Activated CD4-positive, alpha-beta memory T cell treated with anti-CD3 and anti-CD28 coated beads for 36 hours (primary cell): ENCODE measurements around the gene ANAPC16. TPM values are rescaled to one million over a fixed set of nuclear protein-coding genes. Genes with fewer than 3 reads are reported as not detected.
"Not testable (repeated sequence)": the region's sequence is repeated elsewhere in the genome, so short reads cannot be mapped to it uniquely, and the experiment has no call there.

Experiments used
- CTCF ChIA-PET: fragments of 350-600 bp; sonication (Branson Sonifier 250); formaldehyde crosslinking; loops from one replicate; lab custom pipeline; 2021; ENCODE audit warnings: antibody characterized with exemption, inconsistent platforms; lab: Charles Lee
- POLR2A ChIA-PET: fragments of 350-600 bp; sonication (Branson Sonifier 250); formaldehyde crosslinking; loops from one replicate; lab custom pipeline; 2021; ENCODE audit warnings: antibody characterized with exemption; lab: Charles Lee
- DNase-seq: peaks from one replicate; pipeline ENCODE4 v3.0.0-alpha.2; 2020
- H3K27ac Mint-ChIP-seq: one replicate; pipeline ENCODE4 v1.8.0; 2021; ENCODE audit warnings: mixed read lengths
- H3K27me3 Mint-ChIP-seq: one replicate; pipeline ENCODE4 v1.8.0; 2021; ENCODE audit warnings: mixed read lengths
- H3K36me3 Mint-ChIP-seq: one replicate; pipeline ENCODE4 v1.8.0; 2021; ENCODE audit warnings: mixed read lengths
- H3K4me1 Mint-ChIP-seq: one replicate; pipeline ENCODE4 v1.8.0; 2021; ENCODE audit warnings: low read depth, mixed read lengths
- H3K4me3 Mint-ChIP-seq: one replicate; pipeline ENCODE4 v1.8.0; 2021; ENCODE audit warnings: mild to moderate bottlenecking, mixed read lengths
- H3K9me3 Mint-ChIP-seq: one replicate; pipeline ENCODE4 v1.8.0; 2021; ENCODE audit warnings: mixed read lengths
- intact Hi-C: fragments of 100-400 bp; cut with micrococcal nuclease; formaldehyde crosslinking; loops from one replicate; pipeline ENCODE4 v1.15.1; 2023
- total RNA-seq, 2 experiments: library from RNA; stranded (reverse); gene quantifications; one replicate each; pipeline ENCODE4 v1.2.3, GENCODE V29; 2021

The ANAPC16 gene
- total RNA-seq, 2 experiments from 2014 or later, result 119 to 122 TPM

GRCh38 chr10:72218325-72218724 is 2.5 kb downstream of the ANAPC16 start:
- H3K27me3 Mint-ChIP-seq, result no peaks in the 10 kb centered on the region

GRCh38 chr10:72218726-72219125 is 2.9 kb downstream of the ANAPC16 start:
- Mint-ChIP-seq H3K4me1 (peaks cover 60% of the 10 kb centered on the region), H3K9me3 (no peaks in the 10 kb centered on the region), H3K27ac (peak overlapping the region; percentile 90), H3K36me3 (peaks cover 28% of the 10 kb centered on the region), H3K27me3 (no peaks in the 10 kb centered on the region), H3K4me3 (peak overlapping the region; percentile 65)
- CTCF ChIA-PET, result interaction anchor here (0.6 to 1.9 kb wide), 13 partner anchors 42 to 170 kb away, joined by 3 to 10 read pairs (median 4); partner anchors contain the start of gene DDIT4
- POLR2A ChIA-PET, result interaction anchor here (0.8 to 4.9 kb wide), 8 partner anchors 42 to 130 kb away, joined by 3 to 31 read pairs (median 5); partner anchors contain the start of genes DDIT4 and SPOCK2
- intact Hi-C loops, result loop anchor here (1.0 to 2.0 kb wide), 5 partner anchors 30 to 116 kb away; no protein-coding TSS in a partner anchor
- DNase-seq, result no peak

More at GRCh38 chr10:72218325-72218724, 2.5 kb downstream of the ANAPC16 start:
- H3K27ac Mint-ChIP-seq, result peak overlapping the region; percentile 90
- peaks cover 56% of the 10 kb centered on the region for H3K4me1 Mint-ChIP-seq
- H3K36me3 Mint-ChIP-seq, result peaks cover 25% of the 10 kb centered on the region
- ChIA-PET CTCF (interaction anchor here (0.6 to 1.9 kb wide), 13 partner anchors 43 to 170 kb away, joined by 3 to 10 read pairs (median 4); partner anchors contain the start of gene DDIT4), POLR2A (interaction anchor here (0.8 to 4.9 kb wide), 8 partner anchors 43 to 130 kb away, joined by 3 to 31 read pairs (median 5); partner anchors contain the start of genes DDIT4 and SPOCK2)
- H3K9me3 Mint-ChIP-seq, result no peaks in the 10 kb centered on the region
- intact Hi-C loops, result loop anchor here (1.0 to 2.0 kb wide), 5 partner anchors 30 to 116 kb away; no protein-coding TSS in a partner anchor
- peak overlapping the region; percentile 65 for H3K4me3 Mint-ChIP-seq
- no peak for DNase-seq

GRCh38 chr10:72219235-72219814 is 3.5 kb downstream of the ANAPC16 start:
- no peak for DNase-seq
- CTCF ChIA-PET, result interaction anchor here (0.7 to 1.9 kb wide), 14 partner anchors 42 to 171 kb away, joined by 3 to 10 read pairs (median 4); partner anchors contain the start of gene DDIT4
- Mint-ChIP-seq H3K36me3 (peaks cover 30% of the 10 kb centered on the region), H3K4me1 (peaks cover 61% of the 10 kb centered on the region), H3K4me3 (peak overlapping the region; percentile 65), H3K27ac (peak overlapping the region; percentile 90), H3K9me3 (no peaks in the 10 kb centered on the region), H3K27me3 (no peaks in the 10 kb centered on the region)
- POLR2A ChIA-PET, result interaction anchor here (0.8 to 4.9 kb wide), 7 partner anchors 42 to 116 kb away, joined by 3 to 31 read pairs (median 5); partner anchors contain the start of gene DDIT4
- intact Hi-C loops, result loop anchor here (2.0 kb wide), 3 partner anchors 29 to 115 kb away; no protein-coding TSS in a partner anchor

- Mint-ChIP-seq H3K4me1 (peaks cover 55% of the 10 kb centered on the region), H3K27ac (peak overlapping the region; percentile 29), H3K9me3 (no peaks in the 10 kb centered on the region), H3K27me3 (no peaks in the 10 kb centered on the region), H3K4me3 (no peak overlapping the region), H3K36me3 (peaks cover 35% of the 10 kb centered on the region)
- intact Hi-C loops, result no loop called here
- no peak for DNase-seq
- POLR2A ChIA-PET, result interaction anchor here (0.6 kb wide), 1 partner anchor 144 kb away, joined by 4 read pairs; no protein-coding TSS in a partner anchor
- CTCF ChIA-PET, result interaction anchor here (0.6 to 7.2 kb wide), 5 partner anchors 52 to 172 kb away, joined by 3 to 87 read pairs (median 37); no protein-coding TSS in a partner anchor
Observed at GRCh38 chr10:72220637-72221036, 4.8 kb downstream of the ANAPC16 start.

- Mint-ChIP-seq H3K9me3 (no peaks in the 10 kb centered on the region), H3K4me1 (peaks cover 56% of the 10 kb centered on the region), H3K4me3 (no peak overlapping the region), H3K27ac (no peak overlapping the region), H3K27me3 (no peaks in the 10 kb centered on the region), H3K36me3 (peaks cover 35% of the 10 kb centered on the region)
- intact Hi-C loops, result no loop called here
- DNase-seq, result no peak
- CTCF ChIA-PET, result interaction anchor here (0.6 to 7.2 kb wide), 8 partner anchors 17 to 325 kb away, joined by 3 to 87 read pairs (median 6); no protein-coding TSS in a partner anchor
- POLR2A ChIA-PET, result interaction anchor here (0.6 to 1.4 kb wide), 2 partner anchors 54 to 145 kb away, joined by 4 read pairs; no protein-coding TSS in a partner anchor
Observed at GRCh38 chr10:72221278-72221677, 5.5 kb downstream of the ANAPC16 start.

GRCh38 chr10:72223743-72224101 is 7.9 kb downstream of the ANAPC16 start:
- CTCF ChIA-PET, result interaction anchor here (0.6 to 7.2 kb wide), 15 partner anchors 9 to 175 kb away, joined by 3 to 87 read pairs (median 3); no protein-coding TSS in a partner anchor
- POLR2A ChIA-PET, result interaction anchor here (0.9 to 1.3 kb wide), 3 partner anchors 24 to 134 kb away, joined by 3 to 6 read pairs (median 3); no protein-coding TSS in a partner anchor
- no peaks in the 10 kb centered on the region for H3K9me3 Mint-ChIP-seq
- peak overlapping the region; percentile 89 for H3K27ac Mint-ChIP-seq
- intact Hi-C loops, result loop anchor here (1.0 to 2.0 kb wide), 3 partner anchors 97 to 327 kb away; no protein-coding TSS in a partner anchor
- H3K4me3 Mint-ChIP-seq, result no peak overlapping the region
- H3K36me3 Mint-ChIP-seq, result peaks cover 29% of the 10 kb centered on the region
- peak; percentile 41 for DNase-seq
- H3K27me3 Mint-ChIP-seq, result no peaks in the 10 kb centered on the region
- peaks cover 56% of the 10 kb centered on the region for H3K4me1 Mint-ChIP-seq

- peak overlapping the region; percentile 89 for H3K27ac Mint-ChIP-seq
- peaks cover 53% of the 10 kb centered on the region for H3K4me1 Mint-ChIP-seq
- intact Hi-C loops, H3K27me3 Mint-ChIP-seq, H3K4me3 Mint-ChIP-seq, DNase-seq, H3K9me3 Mint-ChIP-seq: not testable (repeated sequence)
- POLR2A ChIA-PET, result interaction anchor here (0.9 to 1.3 kb wide), 3 partner anchors 24 to 135 kb away, joined by 3 to 6 read pairs (median 3); no protein-coding TSS in a partner anchor
- H3K36me3 Mint-ChIP-seq, result peaks cover 28% of the 10 kb centered on the region
- CTCF ChIA-PET, result interaction anchor here (0.6 to 7.2 kb wide), 12 partner anchors 8 to 176 kb away, joined by 3 to 87 read pairs (median 3); no protein-coding TSS in a partner anchor
Observed at GRCh38 chr10:72224191-72224590, 8.4 kb downstream of the ANAPC16 start.

- Mint-ChIP-seq H3K4me1 (peaks cover 51% of the 10 kb centered on the region), H3K36me3 (peaks cover 33% of the 10 kb centered on the region), H3K4me3 (no peak overlapping the region), H3K27me3 (no peaks in the 10 kb centered on the region), H3K27ac (peak overlapping the region; percentile 72), H3K9me3 (no peaks in the 10 kb centered on the region)
- intact Hi-C loops, result no loop called here
- ChIA-PET POLR2A (interaction anchor here (0.8 kb wide), 1 partner anchor 22 kb away, joined by 4 read pairs; no protein-coding TSS in a partner anchor), CTCF (interaction anchor here (0.6 to 7.2 kb wide), 6 partner anchors 11 to 178 kb away, joined by 3 to 87 read pairs (median 4); partner anchors contain the start of genes ANAPC16 and ASCC1)
- no peak for DNase-seq
Observed at GRCh38 chr10:72226418-72227027, 10.7 kb downstream of the ANAPC16 start.

GRCh38 chr10:72227826-72228225 is 12.0 kb downstream of the ANAPC16 start:
- Mint-ChIP-seq H3K36me3 (peaks cover 33% of the 10 kb centered on the region), H3K4me1 (peaks cover 47% of the 10 kb centered on the region), H3K27ac (no peak overlapping the region), H3K27me3 (no peaks in the 10 kb centered on the region), H3K4me3 (no peak overlapping the region), H3K9me3 (no peaks in the 10 kb centered on the region)
- ChIA-PET CTCF (interaction anchor here (1.2 kb wide), 1 partner anchor 333 kb away, joined by 4 read pairs; no protein-coding TSS in a partner anchor), POLR2A (interaction anchor here (1.4 kb wide), 1 partner anchor 20 kb away, joined by 4 read pairs; no protein-coding TSS in a partner anchor)
- no peak for DNase-seq
- intact Hi-C loops, result no loop called here

GRCh38 chr10:72228318-72228751 is 12.5 kb downstream of the ANAPC16 start:
- H3K4me3 Mint-ChIP-seq, result no peak overlapping the region
- ChIA-PET POLR2A (interaction anchor here (1.3 to 1.4 kb wide), 2 partner anchors 20 to 46 kb away, joined by 4 read pairs; partner anchors contain the start of gene DDIT4), CTCF (interaction anchor here (0.7 to 1.5 kb wide), 5 partner anchors 33 to 334 kb away, joined by 3 to 5 read pairs (median 4); no protein-coding TSS in a partner anchor)
- H3K4me1 Mint-ChIP-seq, result peaks cover 41% of the 10 kb centered on the region
- no peaks in the 10 kb centered on the region for H3K9me3 Mint-ChIP-seq
- H3K27ac Mint-ChIP-seq, result no peak overlapping the region
- no peak for DNase-seq
- peaks cover 37% of the 10 kb centered on the region for H3K36me3 Mint-ChIP-seq
- intact Hi-C loops, result no loop called here
- H3K27me3 Mint-ChIP-seq, result no peaks in the 10 kb centered on the region
